LoVo (cell line): ENCODE measurements around the gene BLOC1S4.

Experiments used
- DNase-seq: peaks from one replicate; pipeline ENCODE4 v3.0.0-alpha.2; 2016; ENCODE audit warnings: low spot score

Gene BLOC1S4

GRCh38 chr4:6764976-6765620 lies 49.1 kb downstream of the BLOC1S4 start:
- DNase-seq, result no peak

GRCh38 chr4:6765703-6766102 lies 49.7 kb downstream of the BLOC1S4 start:
- no peak for DNase-seq
